AG08396 (cell line): Measurements from ENCODE around the gene AKAP6.

Experiments used
- DNase-seq: peaks from one replicate; pipeline ENCODE4 v3.0.0; 2012; ENCODE audit warnings: low spot score, mixed read lengths

The AKAP6 gene

DNA sequence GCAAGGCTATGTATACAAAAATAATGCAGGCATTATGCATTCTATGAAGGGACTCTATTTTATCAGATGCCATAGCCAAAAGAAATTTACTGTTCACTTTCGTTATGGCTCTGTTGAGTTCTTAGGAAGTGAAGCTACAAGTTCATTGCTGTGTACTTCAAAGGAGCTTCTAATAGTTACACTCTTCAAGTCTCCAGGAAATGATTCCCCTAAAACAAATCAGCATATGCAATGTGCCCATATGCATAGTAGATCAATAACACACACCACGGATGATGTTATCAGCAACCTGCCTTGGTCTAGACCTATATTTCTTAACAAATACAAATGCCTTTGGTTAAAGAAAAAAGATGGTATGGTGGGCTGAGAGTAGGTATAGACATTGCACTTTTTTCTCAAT, 83.4 kb downstream of the AKAP6 start:
- no peak for DNase-seq

DNA sequence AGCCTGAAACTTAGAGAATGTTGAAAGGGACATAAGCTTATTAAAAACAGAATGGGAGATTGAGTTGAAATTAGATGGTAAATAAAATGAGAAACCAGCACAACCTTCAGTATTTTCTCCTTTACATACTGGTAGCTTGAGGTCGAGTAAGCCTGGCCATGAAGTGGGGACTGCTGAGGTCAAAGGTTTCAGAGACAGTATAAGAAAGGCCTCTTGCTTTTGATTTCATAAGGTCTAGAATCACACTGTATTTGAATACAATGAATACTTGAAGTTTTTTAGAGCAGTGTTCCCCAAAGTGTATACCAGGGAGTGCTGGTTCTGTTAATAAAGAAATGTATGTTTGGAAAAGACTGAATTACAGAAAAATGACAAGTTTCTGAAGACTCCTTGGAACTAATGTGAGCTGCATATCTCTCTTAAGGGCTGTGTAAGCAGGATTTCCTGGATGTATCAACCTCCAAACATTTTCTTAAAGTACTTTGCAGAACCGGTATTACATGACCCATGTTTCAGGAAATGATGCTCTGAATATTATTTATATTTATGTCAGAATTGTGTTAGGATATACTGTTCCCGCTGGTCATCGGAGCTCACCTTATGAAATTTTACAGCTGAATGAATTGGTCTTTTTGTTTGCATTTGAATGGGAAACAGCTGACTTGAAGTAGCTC, 85.0 kb downstream of the AKAP6 start:
- no peak for DNase-seq

DNA sequence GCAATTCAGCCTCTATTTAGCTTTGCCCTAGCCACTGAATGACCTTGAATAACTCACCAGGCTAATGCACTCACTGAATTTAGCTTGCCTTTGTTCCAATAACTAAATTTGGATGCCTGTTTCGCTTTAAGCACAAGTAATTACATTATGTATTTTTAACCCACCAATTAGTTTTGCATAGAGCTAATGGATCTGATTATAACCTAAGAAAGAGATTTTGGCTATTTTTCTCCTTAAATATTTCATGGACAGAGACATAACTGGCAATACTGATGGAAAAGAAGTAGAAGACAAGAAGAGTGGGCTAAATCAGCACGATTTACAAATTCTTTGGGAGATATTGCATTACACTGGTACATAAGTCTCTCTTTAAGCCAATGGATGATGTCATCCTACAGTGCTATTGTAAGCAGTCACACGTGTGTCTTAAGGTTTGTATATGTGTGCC, 85.7 kb downstream of the AKAP6 start:
- no peak for DNase-seq

DNA sequence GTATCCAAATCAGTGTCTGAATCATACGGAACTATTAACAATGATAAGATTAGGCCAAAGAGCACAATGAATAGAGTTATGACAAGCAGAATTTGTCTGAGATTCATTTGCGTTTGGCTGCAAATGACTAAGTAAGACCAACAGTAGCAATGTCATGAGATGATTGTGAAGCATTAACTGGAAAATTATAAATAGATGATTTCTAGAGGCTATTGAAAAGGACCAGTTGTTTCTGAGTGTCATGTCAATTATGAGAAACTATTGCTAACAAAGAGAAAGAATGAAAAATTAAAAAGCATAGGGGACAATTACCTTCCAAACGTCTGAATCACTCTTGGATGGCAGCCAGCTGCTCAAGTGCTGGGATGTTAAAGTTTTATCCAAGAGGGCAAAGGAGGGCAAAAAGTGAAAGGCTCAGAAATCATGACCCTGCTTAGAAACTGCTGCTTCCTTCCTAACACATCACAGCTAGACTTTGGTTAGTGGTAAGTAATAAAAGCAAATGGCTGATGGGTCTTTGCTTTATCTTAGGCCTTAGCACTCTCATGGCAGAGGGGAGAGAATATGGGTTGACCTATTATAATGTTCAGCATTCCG, 89.0 kb downstream of the AKAP6 start:
- DNase-seq, result no peak

DNA sequence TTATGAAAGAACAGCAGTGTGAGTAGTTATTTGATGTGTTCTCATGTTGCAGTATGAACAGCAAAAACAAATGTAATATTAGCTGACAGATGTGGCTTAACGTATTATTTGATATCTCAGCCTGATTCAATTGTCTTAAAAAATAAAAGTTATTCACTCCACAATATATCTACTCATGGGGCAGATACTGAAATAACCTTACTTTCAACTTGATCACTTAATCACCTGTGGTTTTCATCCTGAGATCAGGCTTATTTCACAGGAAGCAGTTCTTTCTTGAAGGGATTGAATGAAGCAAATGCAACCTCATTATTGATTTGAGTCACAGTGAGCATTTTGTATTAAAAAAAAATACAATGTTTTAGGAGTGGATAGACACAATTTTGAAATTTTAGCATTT, 90.3 kb downstream of the AKAP6 start:
- no peak for DNase-seq

DNA sequence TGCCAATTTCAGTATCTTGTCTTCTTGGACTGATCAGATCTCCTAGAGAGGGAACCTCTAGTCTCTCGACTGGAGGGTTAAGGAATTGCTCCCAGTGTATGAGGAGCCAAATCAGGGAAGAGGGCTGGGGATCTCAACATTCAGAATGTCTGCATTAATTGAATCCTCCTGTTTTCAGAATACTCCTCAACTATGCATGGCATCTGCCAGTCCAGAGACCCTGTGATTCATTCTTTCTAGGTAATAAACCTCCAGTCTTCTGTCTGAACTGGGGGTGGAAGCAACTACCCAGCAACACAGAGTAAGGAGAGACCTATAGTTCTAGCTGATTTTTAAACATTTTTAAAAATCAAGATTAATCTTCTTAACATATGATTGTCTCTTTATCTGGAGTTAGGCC, 92.7 kb downstream of the AKAP6 start:
- no peak for DNase-seq

DNA sequence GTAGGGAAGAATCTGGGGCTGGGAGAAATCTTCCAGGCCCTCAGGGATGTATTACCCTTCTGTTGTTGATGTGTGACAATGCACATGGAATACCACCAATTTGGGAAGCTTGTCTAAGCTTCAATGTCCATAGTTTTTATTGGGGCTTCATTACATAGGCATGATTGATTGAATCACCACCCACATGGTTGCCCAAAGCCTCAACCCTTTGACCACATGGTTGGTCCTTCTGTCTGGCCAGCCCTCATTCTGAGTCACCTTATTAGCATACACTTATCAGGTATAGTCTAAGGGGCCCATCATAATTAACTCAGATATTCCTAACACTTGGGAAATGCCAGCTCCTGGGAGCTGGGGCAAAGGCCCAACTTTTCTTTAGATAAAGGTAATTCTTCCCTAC, 93.3 kb downstream of the AKAP6 start:
- no peak for DNase-seq

DNA sequence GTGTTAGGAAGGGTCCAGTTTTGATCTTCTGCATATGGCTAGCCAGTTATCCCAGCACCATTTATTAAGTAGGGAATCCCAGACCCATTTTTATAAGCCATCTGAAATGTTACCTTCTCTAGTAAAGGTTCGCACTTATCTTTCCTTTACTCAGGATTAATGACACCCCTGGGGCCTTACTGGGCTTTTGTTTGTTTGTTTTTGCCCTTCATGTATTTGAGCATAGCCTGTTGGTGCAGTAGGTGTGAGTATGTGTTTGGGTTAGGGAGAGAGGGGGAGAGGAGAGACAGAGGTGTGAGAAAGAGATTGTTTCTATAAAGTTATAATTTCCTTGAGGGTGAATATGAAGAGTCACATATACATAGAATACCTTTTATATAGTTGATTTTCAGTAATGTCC, 96.9 kb downstream of the AKAP6 start:
- DNase-seq, result no peak

DNA sequence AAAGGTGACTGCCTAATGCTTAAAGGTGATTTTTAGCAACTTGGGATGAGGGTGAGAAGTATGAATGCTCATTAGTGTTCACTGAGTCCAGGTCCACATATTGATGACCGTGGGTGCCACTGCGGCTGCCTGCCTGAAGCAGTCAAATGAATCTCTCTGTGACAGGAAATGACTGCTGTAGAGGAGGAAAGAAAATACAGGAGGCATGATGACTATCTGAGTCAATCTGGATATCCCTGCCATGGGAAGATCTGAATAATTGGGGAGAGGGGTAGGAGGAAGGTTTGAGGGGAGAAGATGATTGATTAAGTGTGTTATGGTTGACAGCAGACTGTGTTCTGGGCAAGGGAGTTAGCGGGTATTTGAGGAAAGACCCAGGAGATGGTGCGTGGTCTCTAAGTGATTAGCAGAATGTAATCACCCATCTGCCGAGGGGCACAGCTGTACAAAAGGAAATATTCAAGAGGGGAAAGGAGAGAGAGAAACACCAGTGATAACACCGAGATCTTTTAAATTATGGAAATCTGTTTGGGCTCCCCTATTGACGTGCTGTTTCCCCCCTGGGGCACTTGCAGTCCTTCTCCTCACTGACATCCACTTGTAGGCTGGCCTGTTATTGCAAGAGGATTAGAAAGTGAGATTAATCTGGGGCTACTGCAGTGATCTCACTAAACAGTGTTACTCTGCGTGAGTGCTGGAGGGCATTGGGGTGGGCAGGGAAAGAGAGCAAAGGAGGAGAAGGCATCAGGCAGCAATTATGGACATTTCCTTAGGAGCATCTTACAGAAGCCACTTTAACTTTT, 97.7 kb downstream of the AKAP6 start:
- no peak for DNase-seq

DNA sequence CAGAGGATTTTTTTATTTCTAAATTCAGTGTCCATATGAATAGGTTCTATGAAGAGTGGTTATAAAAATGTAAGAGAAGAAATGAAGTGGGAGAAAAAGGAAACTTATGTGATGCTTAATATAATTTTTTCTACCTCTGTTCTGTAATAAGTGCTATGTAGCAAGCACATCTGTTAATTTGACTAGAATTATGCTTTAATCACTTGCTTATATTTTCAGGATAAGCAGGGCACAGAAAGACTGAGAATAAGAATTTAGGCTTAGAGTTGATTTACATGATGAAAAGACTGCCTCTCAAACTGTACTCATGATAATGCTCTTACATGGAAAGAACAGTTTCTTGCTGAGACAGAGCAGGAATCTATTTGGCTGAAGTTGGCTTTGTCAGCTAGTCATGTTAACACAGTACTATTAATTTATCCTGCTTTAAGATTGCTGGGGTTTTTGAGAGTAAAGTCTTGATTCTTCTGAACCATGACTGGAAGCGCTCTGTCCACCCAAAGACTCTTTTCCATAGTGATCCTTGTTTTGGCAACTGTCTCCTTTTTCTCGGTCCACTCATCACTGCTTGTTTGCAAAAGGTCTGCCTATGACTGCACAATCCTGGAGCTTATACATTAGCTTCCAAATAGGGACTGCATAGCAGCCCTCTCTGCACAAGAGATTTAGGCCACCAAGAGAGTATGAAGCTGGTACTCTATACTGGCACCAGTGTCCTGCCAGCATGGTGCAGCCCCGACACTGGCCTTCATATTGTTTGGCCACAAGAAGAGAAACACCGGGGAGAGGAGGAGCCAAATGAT, 98.8 kb downstream of the AKAP6 start:
- DNase-seq, result no peak

DNA sequence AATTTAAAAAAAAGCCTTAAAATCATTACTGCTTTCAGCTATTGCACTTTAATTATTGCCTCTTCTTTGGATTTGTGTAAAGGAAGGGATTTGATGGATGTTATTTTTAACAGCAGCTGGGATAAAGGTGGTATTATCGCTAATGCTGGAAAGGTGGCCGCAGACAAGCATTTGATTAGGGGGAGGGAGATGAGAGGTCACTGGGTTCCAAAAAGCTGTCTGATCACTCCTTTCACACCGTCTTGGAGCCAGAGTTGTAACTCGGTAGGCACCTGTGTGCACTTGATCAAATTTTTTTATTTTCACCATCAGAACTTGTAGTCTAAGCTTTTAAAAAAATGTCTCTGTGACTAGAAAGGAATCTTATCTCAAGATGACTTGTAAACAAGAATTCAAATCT, 99.8 kb downstream of the AKAP6 start:
- DNase-seq, result no peak

DNA sequence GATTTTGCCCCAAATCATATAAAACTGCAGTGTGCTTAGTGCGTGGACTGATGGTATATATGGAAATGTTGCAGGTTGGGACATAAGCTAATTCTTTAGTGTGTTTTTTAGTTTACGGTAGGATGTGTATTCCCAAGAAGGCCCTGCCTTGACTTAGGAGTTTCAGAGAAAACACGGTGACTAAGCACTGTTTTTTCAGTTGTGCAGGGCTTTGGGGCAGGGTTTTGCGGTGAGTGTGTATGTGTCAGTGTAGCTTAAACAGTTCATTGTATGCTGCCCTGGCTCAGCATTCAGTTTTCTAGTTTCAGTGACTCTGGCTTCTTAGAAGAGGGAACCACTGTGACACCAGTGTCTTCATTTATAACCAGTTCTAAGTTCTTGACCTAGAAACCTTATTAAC, 101.2 kb downstream of the AKAP6 start:
- DNase-seq, result no peak

DNA sequence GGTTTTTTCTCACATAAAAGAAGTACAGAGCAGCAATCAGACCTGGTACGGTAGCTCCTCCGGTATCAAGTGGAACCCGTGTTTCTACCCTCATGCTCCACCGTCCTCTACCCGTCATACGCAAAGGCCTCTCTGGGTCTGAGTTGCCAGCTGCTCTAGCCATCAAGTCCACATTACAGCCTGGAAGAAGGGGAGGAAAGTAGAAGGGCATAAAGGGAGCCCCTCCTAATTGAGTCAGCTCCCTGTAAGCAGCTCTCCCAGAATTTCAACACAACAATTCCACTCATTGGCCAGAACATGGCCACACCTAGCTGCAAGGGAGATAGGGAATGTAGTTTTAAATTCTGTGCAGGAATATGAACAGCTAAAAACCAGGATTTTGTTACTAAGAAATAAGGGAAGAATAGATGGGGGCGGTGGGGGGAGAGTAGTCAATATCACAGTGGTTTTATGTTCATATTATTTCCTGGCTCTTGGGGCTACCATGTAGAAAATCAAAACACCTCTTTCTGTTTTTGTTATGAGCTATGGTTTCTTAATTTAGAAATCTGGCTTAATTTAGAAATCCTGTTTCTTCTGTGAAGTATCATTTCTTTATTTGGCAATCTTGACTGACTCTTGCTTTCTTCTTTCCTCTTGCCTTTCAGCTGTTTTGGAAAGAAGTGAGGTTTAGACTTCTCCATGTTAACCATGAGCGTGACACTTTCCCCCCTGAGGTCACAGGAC, 103.9 kb downstream of the AKAP6 start:
- no peak for DNase-seq

DNA sequence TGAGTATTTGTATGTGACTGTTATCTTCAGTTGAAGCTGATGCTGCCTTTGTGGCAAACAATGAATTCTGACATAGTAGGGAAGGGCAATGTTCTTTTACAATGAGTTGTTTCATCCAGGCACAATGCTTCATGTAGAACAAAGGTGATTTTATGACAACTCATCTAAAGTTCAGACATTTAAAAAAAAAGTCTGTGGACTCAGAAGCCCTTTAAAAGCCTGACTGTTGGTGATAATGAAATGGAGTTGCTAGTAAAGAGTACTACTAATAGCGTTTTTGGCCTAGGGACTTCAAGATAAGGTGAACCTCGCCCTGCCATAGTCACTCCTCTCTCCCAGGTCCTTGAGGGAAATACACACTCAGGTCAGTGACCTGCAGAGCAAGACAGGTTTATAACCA, 105.1 kb downstream of the AKAP6 start:
- no peak for DNase-seq

DNA sequence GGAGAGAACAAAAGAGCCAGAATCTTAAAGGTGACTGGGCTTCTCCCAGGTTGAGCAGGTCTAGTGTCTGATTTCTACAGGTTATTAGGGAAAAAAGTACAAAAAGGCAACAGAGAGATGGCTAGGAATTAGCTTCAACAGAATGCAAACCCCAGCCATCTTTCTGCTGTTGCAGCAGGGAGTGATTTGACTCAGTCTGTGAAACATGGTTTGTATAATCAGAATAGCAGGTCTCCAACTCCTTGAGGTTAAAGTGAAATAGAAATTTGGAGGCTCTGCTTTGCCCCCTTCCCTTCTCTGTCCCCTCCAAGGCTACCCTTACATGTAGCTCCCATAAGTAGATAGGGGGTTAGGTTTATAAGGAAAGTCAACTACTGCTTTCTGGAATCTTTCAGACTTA, 105.8 kb downstream of the AKAP6 start:
- DNase-seq, result no peak

DNA sequence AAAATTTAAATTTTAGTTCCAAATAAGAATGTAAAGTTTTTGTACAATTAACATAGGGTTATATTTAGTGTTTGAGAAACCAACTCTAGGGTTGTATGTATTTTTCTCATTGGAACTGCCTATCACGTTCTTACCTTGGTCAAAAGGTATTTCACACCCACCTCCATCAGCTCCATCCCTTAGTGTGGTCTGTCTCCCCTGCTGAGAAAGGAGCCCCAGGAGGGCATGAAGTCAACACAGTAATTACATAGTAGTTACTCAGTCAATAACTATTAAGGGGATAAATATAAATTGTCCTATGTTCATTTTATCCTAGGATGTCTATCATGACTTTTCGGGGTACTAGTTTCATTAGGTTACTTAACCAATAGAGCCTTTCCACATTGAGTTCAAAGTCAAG, 106.3 kb downstream of the AKAP6 start:
- no peak for DNase-seq

DNA sequence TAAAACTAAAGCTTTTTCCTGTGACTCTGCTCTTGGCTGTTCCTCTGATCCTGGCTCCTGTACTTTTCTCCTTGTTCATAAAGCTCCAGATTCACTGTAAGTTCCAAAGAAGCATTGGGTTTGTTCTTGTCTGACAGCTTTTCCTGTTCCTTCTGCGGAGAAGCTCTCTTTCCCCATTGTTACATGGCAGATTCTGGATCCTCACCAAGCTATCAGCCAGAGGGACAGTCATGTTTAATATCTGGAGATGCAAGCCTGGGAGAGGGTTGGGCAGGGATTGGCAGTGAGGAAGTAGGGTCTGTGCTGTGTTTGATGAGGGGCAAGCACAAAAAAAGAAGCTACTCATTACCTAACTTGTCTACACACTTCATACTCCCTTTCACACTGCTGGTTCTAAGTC, 107.9 kb downstream of the AKAP6 start:
- no peak for DNase-seq

DNA sequence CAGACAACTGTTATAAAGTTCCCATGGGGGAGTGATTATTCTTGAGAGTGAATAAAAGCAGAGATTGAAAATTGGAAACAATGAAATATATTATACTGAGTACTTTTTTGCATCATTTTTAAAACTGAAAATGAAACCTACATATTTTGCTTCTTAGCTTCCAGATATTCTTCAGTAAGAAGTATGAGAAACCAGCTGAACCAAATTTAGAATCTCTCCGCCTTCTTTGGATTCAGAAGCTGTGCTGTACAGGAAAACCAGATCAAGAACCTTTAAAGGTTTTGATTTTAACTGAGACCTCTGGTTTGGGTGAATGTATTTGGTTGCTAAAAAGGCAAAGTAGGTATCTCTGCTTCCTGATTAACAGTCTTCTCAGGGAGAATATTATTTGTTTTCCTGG, 109.4 kb downstream of the AKAP6 start:
- DNase-seq, result no peak

DNA sequence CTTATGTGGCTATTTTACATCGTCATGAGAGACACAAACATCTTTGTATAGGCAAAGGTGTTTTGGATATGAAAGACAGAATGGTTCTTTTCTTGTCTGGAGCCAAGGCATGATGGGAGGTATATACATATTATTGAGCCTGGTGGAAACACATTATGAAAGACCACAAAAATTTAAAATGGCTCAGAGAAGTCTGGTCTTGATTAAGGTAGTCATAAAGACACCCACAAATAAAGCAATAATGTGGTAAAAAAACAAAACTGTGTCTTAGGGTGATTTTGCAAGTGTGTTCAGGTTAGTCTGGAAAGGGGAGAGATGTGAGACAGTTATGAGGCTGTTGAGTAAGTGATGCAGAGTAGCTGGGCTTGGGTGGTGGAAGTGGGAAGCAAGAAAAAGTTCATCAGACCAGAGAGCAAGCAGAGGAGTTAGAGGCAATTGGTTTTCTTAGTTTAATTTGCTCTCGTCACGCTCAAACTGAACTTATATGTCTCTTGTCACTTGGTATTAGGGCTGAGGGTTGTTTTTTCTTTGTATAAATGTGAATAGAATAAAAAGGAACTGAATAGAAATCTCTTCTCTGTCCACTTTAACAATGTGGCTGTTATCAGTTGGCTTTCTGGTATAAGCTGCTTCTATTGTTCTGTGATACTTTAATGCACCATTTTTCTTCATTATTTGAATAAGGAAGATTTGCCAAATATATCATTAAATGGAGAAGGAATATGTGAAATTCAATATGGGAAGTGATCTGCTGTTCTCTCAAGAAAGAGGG, 115.0 kb downstream of the AKAP6 start:
- no peak for DNase-seq

DNA sequence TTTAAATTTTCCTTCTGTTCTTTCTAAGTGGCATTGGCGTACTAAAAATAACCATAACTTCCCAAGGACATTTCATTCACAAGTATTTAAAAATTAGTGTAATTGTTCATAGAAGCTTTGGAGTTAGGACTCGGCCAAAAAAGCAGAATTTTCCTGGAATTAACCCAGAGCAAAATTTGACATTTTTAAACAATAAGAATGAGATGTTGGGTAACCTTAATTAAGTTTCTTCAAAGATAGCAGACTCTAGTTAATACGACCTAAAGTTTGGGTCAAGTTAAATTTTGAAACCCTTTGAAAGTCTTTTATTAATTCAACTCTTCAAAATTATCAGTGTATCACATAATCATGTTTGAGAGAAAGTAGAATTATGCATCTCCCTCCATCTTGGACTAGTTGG, 118.3 kb downstream of the AKAP6 start:
- DNase-seq, result no peak

DNA sequence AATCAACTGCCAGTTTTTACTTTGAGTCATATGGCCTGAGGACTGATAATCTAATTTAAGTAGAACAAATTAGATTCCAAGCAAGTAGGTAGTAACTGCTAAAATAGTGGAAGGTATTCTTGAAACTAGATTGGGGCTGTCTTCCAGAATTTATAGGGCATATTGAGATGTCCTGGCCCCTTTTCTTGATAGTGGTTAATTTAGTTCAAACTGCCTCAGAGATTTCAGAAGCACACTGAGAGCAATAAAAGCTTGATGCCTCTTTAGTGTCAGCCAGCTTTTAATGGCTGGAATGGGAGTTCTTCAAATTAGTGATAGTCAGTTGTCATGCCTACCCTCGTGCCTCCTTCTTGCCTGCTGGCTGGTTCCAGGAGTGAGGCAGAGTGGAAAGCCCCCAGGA, 120.5 kb downstream of the AKAP6 start:
- no peak for DNase-seq
